Measurements from ENCODE around the gene ANXA1. TPM values are rescaled to one million over a fixed set of nuclear protein-coding genes. Genes with fewer than 3 reads are reported as not detected.

Gene ANXA1
- total and polyA plus RNA-seq, 8 donors = 34.2 to 1,131 (median 126) TPM

DNA sequence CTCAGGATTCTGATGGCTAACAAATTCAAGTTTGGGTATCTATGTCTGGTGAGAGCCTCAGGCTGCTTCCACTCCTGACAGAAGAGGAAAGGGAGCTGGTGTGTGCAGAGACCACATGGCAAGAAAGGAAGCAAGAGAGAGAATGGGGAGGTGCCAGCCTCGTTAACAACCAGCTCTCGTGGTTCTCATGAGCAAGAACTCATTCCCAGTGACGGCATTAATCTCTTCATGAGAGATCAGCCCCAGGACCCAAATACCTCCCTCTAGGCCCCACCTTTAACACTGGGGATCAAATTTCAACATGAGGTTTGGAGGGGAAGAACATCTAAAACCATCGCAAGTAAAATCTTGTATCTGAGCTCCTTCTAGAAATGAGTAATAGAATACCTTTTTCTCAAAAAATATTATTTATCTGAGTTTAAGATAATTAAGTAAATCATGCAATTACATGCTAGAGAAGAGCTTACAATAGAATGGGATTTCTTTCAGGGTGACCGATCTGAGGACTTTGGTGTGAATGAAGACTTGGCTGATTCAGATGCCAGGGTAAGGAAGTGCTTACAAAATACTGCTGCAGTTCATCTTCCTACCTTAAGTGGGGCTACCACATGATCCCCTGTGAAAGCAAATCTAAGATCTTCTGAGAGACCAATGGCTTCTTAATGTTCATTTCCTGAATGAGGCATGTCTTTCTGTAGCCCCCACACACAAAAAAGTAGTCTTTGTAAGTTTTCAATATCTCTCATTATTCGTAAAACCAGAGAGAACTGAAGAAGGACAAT is 11.5 kb downstream of the ANXA1 start:
- Histone ChIP-seq H3K4me1 (peaks cover 0 to 6% (median 2%) of the 10 kb centered on the region in 4 donors), H3K9me3 (no peaks in the 10 kb centered on the region), H3K36me3 (peaks cover 12 to 95% (median 80%) of the 10 kb centered on the region in 4 donors), H3K27ac (no peak overlapping the region), H3K27me3 (no peaks in the 10 kb centered on the region), H3K4me3 (no peak overlapping the region)
- intact Hi-C loops (cut with DNase I; ENCODE audit: low total_unique reads) = no loop called here
- no peak for DNase-seq
- 69 to 91% (median 75%) methylated on average over 6 of the region's 6 CpGs for WGBS, 5 donors
- TF ChIP-seq, protein P1, sequence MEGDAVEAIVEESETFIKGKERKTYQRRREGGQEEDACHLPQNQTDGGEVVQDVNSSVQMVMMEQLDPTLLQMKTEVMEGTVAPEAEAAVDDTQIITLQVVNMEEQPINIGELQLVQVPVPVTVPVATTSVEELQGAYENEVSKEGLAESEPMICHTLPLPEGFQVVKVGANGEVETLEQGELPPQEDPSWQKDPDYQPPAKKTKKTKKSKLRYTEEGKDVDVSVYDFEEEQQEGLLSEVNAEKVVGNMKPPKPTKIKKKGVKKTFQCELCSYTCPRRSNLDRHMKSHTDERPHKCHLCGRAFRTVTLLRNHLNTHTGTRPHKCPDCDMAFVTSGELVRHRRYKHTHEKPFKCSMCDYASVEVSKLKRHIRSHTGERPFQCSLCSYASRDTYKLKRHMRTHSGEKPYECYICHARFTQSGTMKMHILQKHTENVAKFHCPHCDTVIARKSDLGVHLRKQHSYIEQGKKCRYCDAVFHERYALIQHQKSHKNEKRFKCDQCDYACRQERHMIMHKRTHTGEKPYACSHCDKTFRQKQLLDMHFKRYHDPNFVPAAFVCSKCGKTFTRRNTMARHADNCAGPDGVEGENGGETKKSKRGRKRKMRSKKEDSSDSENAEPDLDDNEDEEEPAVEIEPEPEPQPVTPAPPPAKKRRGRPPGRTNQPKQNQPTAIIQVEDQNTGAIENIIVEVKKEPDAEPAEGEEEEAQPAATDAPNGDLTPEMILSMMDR (IDR thresholded peaks at IDR 0.05) = no peak
- TF ChIP-seq POLR2AphosphoS5 (IDR thresholded peaks at IDR 0.05) (no peak), POLR2A (IDR thresholded peaks at IDR 0.05) (no peak), EP300 (IDR thresholded peaks at IDR 0.05) (no peak)

DNA sequence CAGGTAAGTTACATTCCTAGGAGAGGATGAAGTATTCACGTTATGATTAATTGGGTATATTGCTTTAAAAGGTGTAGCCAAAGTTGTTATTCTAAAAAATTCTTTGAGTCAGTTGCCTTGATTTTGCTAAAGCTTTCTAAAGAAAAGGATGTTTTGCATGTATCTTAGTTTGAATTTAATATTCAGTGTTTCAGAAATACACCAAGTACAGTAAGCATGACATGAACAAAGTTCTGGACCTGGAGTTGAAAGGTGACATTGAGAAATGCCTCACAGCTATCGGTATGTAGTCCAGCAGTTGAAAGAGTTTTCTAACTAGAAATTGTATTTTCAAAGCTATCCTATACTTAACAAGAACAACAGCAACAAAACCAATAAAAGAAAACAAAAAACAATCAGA is 14.2 kb downstream of the ANXA1 start:
- Histone ChIP-seq H3K9me3 (no peaks in the 10 kb centered on the region), H3K4me3 (no peak overlapping the region), H3K27ac (no peak overlapping the region), H3K27me3 (no peaks in the 10 kb centered on the region), H3K36me3 (peaks cover 7 to 91% (median 75%) of the 10 kb centered on the region in 4 donors), H3K4me1 (peaks cover 0 to 3% (median 0%) of the 10 kb centered on the region in 4 donors)
- intact Hi-C loops (cut with DNase I; ENCODE audit: low total_unique reads) = no loop called here
- WGBS, 5 donors = 82 to 93% (median 89%) methylated on average over 2 of the region's 2 CpGs
- no peak for DNase-seq
- TF ChIP-seq, protein P1 (IDR thresholded peaks at IDR 0.05) = no peak
- TF ChIP-seq EP300 (IDR thresholded peaks at IDR 0.05) = no peak
- no peak for TF ChIP-seq POLR2A (IDR thresholded peaks at IDR 0.05)
- no peak for TF ChIP-seq POLR2AphosphoS5 (IDR thresholded peaks at IDR 0.05)

DNA sequence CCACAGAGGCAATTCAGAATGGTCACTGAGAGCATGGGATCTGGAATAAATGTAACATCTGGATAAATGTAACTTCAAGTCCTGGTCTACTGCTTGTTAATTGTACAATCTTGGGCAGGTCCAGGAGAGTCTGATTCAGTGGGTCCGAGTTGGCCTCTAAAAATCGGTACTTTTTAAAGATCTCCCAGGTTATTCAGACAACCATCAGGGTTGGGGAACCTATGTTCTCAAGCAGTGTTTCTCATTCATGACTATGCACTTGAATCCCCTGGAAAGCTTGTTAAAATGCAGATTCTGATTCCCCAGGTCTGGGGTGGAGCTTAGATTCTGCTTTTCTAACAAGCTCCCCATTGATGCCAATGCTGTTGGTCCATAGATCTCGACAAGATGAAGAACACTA is 14.8 kb downstream of the ANXA1 start:
- no peak overlapping the region for H3K27ac ChIP-seq

DNA sequence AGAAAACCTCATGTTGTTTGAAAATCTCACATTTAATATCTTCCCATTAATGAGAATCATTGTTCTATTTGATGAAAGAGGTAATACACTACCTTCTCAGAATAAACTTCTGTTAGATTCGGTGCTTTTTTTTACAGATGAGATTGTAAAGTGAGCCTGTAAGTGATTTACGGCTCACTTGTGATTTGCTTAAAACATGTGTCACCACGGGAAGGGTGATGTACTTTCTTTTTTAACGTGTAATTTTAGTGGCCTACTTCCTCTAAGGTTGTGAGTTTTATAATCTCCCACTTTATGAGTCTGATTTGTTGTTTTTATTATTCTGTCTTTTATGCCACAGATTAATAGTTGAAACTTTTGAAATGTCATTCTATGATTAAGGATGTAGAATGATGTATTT is 15.9 kb downstream of the ANXA1 start:
- H3K9me3 ChIP-seq = no peaks in the 10 kb centered on the region
- no peak overlapping the region for H3K4me3 ChIP-seq
- no peak for DNase-seq
- H3K36me3 ChIP-seq = peaks cover 7 to 77% (median 68%) of the 10 kb centered on the region in 4 donors
- H3K4me1 ChIP-seq = peaks cover 0 to 3% (median 0%) of the 10 kb centered on the region in 4 donors
- no peak overlapping the region for H3K27ac ChIP-seq
- WGBS, 5 donors = 52 to 63% (median 60%) methylated on average over 4 of the region's 4 CpGs
- intact Hi-C loops (cut with DNase I; ENCODE audit: low total_unique reads) = no loop called here
- H3K27me3 ChIP-seq = no peaks in the 10 kb centered on the region
- TF ChIP-seq POLR2AphosphoS5 (IDR thresholded peaks at IDR 0.05) (no peak), POLR2A (IDR thresholded peaks at IDR 0.05) (no peak), EP300 (IDR thresholded peaks at IDR 0.05) (no peak)
- TF ChIP-seq, protein P1 (IDR thresholded peaks at IDR 0.05) = no peak

More for the DNA sequence above, 14.8 kb downstream of the ANXA1 start:
- intact Hi-C loops (cut with DNase I; ENCODE audit: low total_unique reads) = no loop called here
- 95 to 99% (median 96%) methylated on average over 3 of the region's 3 CpGs for WGBS, 5 donors
- DNase-seq = no peak
- no peak overlapping the region for H3K4me3 ChIP-seq
- no peaks in the 10 kb centered on the region for H3K9me3 ChIP-seq
- H3K36me3 ChIP-seq = peaks cover 7 to 88% (median 74%) of the 10 kb centered on the region in 4 donors
- no peaks in the 10 kb centered on the region for H3K27me3 ChIP-seq
- no peak for TF ChIP-seq POLR2A (IDR thresholded peaks at IDR 0.05)
- TF ChIP-seq, protein P1 (IDR thresholded peaks at IDR 0.05) = no peak
- TF ChIP-seq POLR2AphosphoS5 (IDR thresholded peaks at IDR 0.05) = no peak
- TF ChIP-seq EP300 (IDR thresholded peaks at IDR 0.05) = no peak
- H3K4me1 ChIP-seq = peaks cover 0 to 3% (median 0%) of the 10 kb centered on the region in 4 donors

Measured in stomach (tissue), 9 donors.